Hepatocyte (in vitro differentiated cells): ENCODE data around the gene ATP1B2.

Experiments
- CTCF ChIP-seq: fragments of 200-600 bp; sonication (generic); IDR thresholded peaks from 2 replicates; pipeline ENCODE4 v1.5.1; 2016; ENCODE audit warnings: antibody characterized with exemption, mild to moderate bottlenecking; ENCODE audit not compliant: poor library complexity
- EZH2 ChIP-seq: fragments of 200-600 bp; sonication (generic); IDR thresholded peaks from 2 replicates; pipeline ENCODE4 v1.6.1; 2016; ENCODE audit warnings: antibody characterized with exemption, mild to moderate bottlenecking, borderline replicate concordance
- EZH2phosphoT487 ChIP-seq: fragments of 200-600 bp; sonication (generic); IDR thresholded peaks from one replicate; pipeline ENCODE4 v1.6.1; 2018; ENCODE audit warnings: antibody characterized with exemption, mild to moderate bottlenecking, low read depth, moderate library complexity; ENCODE audit not compliant: unreplicated experiment, severe bottlenecking

DNA sequence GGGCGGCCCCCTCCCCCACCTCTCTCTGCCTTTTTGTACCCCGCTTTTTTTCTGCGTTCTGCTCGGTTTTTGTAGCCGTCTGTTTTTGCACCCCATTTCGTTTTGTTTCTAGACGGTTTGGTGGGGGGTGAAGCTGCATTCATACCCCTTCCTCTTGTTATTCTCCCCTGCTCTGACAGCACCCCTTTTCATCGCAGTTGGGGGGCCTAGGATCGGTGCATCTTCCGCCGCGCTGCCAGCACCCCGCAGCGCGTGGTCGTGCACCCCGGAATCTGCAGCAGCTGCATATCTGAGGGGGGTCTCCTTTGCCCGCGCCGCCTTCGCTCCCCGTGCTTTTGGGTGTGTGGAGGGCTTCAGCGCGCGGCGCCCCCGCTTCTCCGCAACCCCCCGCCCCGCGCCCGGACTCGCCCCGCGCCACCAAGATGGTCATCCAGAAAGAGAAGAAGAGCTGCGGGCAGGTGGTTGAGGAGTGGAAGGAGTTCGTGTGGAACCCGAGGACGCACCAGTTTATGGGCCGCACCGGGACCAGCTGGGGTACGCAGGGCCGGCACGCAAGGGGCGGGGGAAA is 455 bp downstream of the ATP1B2 start:
- TF ChIP-seq CTCF (no peak), EZH2 (peak; percentile 59), EZH2phosphoT487 (no peak)
